ENCODE data around the gene TERB1. TPM values are rescaled to one million over a fixed set of nuclear protein-coding genes. Genes with fewer than 3 reads are reported as not detected.

Gene TERB1
- total RNA-seq, 1 donor from 2014 or later, result not detected

GRCh38 chr16:66720766-66721165 lies 80.6 kb downstream of the TERB1 start:
- DNase-seq, result no peak
- intact Hi-C loops (cut with DNase I), result no loop called here
- no peaks in the 10 kb centered on the region for H3K4me1 ChIP-seq
- H3K9me3 ChIP-seq, result no peaks in the 10 kb centered on the region
- no peaks in the 10 kb centered on the region for H3K27me3 ChIP-seq (ENCODE audit: low read depth)
- no peak for ATAC-seq
- H3K4me3 ChIP-seq, result no peak overlapping the region
- TF ChIP-seq, protein P1, sequence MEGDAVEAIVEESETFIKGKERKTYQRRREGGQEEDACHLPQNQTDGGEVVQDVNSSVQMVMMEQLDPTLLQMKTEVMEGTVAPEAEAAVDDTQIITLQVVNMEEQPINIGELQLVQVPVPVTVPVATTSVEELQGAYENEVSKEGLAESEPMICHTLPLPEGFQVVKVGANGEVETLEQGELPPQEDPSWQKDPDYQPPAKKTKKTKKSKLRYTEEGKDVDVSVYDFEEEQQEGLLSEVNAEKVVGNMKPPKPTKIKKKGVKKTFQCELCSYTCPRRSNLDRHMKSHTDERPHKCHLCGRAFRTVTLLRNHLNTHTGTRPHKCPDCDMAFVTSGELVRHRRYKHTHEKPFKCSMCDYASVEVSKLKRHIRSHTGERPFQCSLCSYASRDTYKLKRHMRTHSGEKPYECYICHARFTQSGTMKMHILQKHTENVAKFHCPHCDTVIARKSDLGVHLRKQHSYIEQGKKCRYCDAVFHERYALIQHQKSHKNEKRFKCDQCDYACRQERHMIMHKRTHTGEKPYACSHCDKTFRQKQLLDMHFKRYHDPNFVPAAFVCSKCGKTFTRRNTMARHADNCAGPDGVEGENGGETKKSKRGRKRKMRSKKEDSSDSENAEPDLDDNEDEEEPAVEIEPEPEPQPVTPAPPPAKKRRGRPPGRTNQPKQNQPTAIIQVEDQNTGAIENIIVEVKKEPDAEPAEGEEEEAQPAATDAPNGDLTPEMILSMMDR (IDR thresholded peaks at IDR 0.05), result no peak
- H3K36me3 ChIP-seq, result peaks cover 81% of the 10 kb centered on the region
- no peak overlapping the region for H3K27ac ChIP-seq

GRCh38 chr16:66719246-66719645 lies 82.1 kb downstream of the TERB1 start:
- no peaks in the 10 kb centered on the region for H3K4me1 ChIP-seq
- no peak overlapping the region for H3K4me3 ChIP-seq
- ATAC-seq (no peak), DNase-seq (no peak)
- H3K9me3 ChIP-seq, result no peaks in the 10 kb centered on the region
- H3K27ac ChIP-seq, result no peak overlapping the region
- H3K27me3 ChIP-seq (ENCODE audit: low read depth), result no peaks in the 10 kb centered on the region
- TF ChIP-seq, protein P1 (IDR thresholded peaks at IDR 0.05), result no peak
- intact Hi-C loops (cut with DNase I), result no loop called here
- peaks cover 66% of the 10 kb centered on the region for H3K36me3 ChIP-seq

GRCh38 chr16:66717776-66718175 lies 83.6 kb downstream of the TERB1 start:
- H3K27ac ChIP-seq, result peak overlapping the region; percentile 42
- peaks cover 51% of the 10 kb centered on the region for H3K36me3 ChIP-seq
- TF ChIP-seq, protein P1 (IDR thresholded peaks at IDR 0.05), result no peak
- no peaks in the 10 kb centered on the region for H3K9me3 ChIP-seq
- H3K27me3 ChIP-seq (ENCODE audit: low read depth), result no peaks in the 10 kb centered on the region
- H3K4me1 ChIP-seq, result no peaks in the 10 kb centered on the region
- intact Hi-C loops (cut with DNase I), result no loop called here
- H3K4me3 ChIP-seq, result no peak overlapping the region
- ATAC-seq, result peak; percentile 84 to 89
- no peak for DNase-seq

DNA sequence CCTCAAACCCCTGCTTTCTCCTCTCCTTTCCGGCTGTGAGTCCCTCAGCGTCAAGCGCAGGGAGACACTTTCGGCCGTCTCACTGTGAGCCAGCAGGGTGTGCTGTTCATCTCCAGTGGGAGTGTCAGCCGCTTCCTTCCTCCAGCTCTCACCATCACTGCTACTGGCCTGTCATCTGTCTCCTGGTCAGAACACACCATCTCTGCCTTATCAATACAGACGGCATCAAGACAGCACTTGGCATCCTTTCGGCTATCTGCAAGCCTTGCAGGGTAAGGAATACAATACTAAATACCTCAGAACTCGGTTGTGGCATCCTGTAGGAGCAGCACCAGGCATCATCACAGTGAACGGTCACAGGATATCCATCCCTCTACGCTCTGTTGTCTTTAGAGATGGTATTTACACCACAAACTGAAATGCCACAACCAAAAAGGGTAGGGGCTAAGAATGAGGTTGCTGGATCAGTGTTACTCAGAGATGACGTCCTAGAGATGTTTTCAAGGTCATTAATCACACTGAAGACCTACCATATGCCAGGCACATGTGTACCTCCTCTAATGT lies 84.2 kb downstream of the TERB1 start:
- H3K36me3 ChIP-seq, result peaks cover 46% of the 10 kb centered on the region
- no peaks in the 10 kb centered on the region for H3K27me3 ChIP-seq (ENCODE audit: low read depth)
- TF ChIP-seq, protein P1 (IDR thresholded peaks at IDR 0.05), result peak; percentile 55
- no peaks in the 10 kb centered on the region for H3K4me1 ChIP-seq
- intact Hi-C loops (cut with DNase I), result no loop called here
- no peaks in the 10 kb centered on the region for H3K9me3 ChIP-seq
- H3K4me3 ChIP-seq, result no peak overlapping the region
- DNase-seq (no peak), ATAC-seq (peak; percentile 67 to 68)
- no peak overlapping the region for H3K27ac ChIP-seq

GRCh38 chr16:66714654-66715307 lies 86.6 kb downstream of the TERB1 start:
- no peak overlapping the region for H3K27ac ChIP-seq
- peaks cover 21% of the 10 kb centered on the region for H3K36me3 ChIP-seq
- no peaks in the 10 kb centered on the region for H3K27me3 ChIP-seq (ENCODE audit: low read depth)
- TF ChIP-seq, protein P1 (IDR thresholded peaks at IDR 0.05), result no peak
- ATAC-seq (no peak), DNase-seq (no peak)
- H3K9me3 ChIP-seq, result no peaks in the 10 kb centered on the region
- H3K4me1 ChIP-seq, result no peaks in the 10 kb centered on the region
- no peak overlapping the region for H3K4me3 ChIP-seq
- intact Hi-C loops (cut with DNase I), result no loop called here
